AG20443 (cell line): ENCODE results near the gene WNT3.
"Not testable (repeated sequence)": the region's sequence is repeated elsewhere in the genome, so short reads cannot be mapped to it uniquely, and the experiment has no call there.

Experiments used
- DNase-seq: peaks from one replicate; pipeline ENCODE4 v3.0.0; 2012; ENCODE audit warnings: low spot score, mixed read lengths

The WNT3 gene, protein sequence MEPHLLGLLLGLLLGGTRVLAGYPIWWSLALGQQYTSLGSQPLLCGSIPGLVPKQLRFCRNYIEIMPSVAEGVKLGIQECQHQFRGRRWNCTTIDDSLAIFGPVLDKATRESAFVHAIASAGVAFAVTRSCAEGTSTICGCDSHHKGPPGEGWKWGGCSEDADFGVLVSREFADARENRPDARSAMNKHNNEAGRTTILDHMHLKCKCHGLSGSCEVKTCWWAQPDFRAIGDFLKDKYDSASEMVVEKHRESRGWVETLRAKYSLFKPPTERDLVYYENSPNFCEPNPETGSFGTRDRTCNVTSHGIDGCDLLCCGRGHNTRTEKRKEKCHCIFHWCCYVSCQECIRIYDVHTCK

DNA sequence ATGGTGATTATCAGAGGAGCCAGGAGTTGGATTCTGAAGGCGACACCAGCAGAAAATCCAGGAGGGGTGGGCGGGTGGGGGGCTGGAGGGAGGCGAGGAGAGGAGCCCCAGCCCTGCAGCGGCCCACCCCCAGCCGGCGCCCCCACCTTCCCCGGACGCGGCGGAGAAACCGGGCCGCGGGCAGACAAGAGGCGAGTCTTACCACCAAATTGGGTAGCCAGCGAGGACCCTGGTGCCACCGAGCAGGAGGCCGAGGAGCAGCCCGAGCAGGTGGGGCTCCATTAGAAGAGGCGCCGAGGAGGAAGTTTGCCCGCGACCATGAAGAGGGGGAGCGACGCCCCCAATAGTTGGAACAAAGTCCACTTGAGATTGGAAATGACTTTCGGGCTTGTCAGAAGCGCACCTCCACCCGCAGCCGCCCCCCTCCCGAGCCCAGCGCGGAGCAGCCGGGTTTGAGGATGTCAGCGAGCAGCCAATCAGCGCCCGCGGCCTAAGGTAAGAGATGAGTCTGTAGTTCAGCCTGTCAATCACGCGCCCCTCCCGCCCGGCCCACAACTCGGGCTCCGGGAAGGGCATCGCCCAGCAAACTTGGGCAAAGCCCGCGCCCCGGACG is at the start of gene WNT3:
WNT3 (minus strand) TSS at position 377 of the 613 bp plus-strand sequence; CDS start at position 282, 95 bp downstream.
- no peak for DNase-seq

DNA sequence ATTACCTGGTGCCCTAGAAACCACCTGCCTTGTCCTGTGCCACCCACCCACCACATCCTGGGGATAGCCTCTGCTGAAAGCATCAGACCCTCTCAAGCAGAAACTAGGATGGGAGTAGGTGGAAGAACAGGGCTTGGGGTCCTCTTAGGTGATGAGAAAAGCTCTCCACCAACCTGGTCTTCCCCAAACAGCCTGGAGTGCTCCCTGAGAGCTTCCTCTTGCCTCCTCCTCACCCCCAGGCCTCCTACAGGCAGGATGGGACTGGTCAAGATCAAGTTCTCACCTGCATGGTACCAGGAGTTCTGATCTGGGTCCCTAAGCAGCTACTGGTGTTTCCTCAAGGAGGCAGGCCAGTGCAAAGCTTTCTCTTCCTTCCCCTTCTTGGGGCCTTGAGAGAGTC is 48.3 kb upstream of the WNT3 start:
- DNase-seq = no peak

DNA sequence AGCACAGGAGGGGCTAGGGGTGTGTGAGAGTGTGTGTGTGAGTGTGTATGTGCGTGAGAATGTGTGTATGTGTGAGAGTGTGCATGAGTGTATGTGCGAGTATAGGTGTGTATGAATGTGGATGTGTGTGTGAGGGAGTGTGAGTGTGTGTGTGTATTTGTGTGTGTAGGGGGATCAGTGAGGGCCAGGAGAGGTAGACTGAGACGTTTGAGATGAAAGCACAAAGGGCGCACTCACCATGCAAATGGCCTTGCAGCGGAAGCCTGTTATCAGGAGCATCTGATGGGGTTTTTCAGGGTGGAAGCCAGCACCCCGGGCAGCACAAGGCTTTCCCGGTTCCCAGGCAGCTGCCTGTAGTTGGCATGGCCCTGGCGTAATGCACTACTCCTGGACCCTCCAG is 47.8 kb upstream of the WNT3 start:
- DNase-seq = no peak

- peak; percentile 59 for DNase-seq
Observed at GRCh38 chr17:46865100-46865499, 46.6 kb upstream of the WNT3 start.

GRCh38 chr17:46863383-46864121 is 45.1 kb upstream of the WNT3 start:
- DNase-seq = no peak

- DNase-seq = no peak
Observed at GRCh38 chr17:46862949-46863348, 44.5 kb upstream of the WNT3 start.

DNA sequence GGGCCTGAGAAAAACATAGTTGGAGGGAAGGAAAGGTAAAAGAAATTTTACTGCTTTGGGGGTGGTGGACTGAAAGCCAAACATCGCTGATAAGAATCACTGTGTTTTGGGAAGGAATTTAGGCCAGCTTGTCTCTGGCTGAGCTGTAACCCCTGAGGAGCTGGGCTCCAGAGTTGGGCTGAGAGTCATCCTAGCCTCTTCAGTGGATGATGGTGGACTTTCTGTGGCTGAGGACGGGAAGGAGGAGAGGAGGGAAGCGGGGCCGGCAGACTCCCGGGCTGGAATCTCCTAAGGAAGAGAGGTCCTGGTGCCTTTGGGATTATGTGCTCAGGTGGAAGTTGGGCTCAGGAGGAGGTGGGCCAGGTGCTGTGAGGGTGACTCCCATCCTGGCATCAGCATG is 41.5 kb upstream of the WNT3 start:
- no peak for DNase-seq

DNA sequence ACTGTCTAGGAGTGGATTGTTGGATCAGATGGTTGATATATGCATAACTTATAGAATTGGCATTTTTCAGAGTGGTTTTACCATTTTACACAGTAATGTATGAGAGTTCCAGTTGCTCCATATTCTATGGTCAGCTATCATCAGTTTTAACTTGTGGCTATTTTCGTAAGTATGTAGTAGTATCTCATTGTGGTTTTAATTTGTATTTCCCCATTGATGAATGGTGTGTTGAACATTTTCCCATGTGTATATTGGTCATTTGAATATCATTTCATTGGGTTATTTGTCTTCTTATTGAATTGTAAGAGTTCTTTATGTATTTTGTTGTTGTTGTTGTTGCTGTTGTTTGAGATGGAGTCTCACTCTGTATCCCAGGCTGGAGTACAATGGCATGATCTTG is 39.1 kb upstream of the WNT3 start:
- DNase-seq = no peak

- DNase-seq = no peak
Observed at GRCh38 chr17:46854948-46855347, 36.5 kb upstream of the WNT3 start.

GRCh38 chr17:46854515-46854914 is 36.0 kb upstream of the WNT3 start:
- no peak for DNase-seq

DNA sequence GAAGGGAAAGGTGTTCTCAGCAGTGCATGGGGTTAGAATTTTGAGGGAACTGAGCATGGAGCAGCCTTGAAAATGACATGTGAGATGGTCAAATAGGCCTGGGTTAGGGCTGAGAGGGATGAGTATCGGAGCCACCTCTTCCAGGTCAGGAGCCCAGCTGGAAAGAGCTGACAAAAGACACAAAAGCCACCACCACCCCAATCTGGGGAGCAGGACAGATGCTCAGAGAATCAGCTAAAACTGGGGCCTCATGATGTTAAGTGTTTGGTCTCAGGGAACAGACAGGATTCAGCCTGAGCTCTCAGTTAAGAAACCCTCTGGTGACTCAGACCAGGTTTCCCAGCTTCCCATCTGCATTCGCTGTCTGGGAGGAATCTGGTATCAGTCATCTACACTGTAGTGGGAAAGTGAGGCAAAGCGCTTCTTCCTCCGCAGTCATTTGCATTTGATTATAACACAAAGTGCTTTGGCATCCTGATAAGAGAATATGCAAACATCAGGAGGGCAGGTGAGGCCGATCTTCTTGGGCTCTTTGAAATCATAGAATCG is 35.5 kb upstream of the WNT3 start:
- DNase-seq = peak; percentile 79

- peak; percentile 57 for DNase-seq
Observed at GRCh38 chr17:46851029-46851741, 32.7 kb upstream of the WNT3 start, which contains the start of gene WNT9B. Gene WNT9B, plus strand, starts transcription at chr17:46851583. Its CDS starts 56 bp downstream, at chr17:46851639.

GRCh38 chr17:46850688-46851028 is 32.2 kb upstream of the WNT3 start:
- no peak for DNase-seq

- DNase-seq = no peak
Observed at GRCh38 chr17:46848534-46848933, 30.0 kb upstream of the WNT3 start.

- no peak for DNase-seq
Observed at GRCh38 chr17:46847204-46848191, 29.0 kb upstream of the WNT3 start.

DNA sequence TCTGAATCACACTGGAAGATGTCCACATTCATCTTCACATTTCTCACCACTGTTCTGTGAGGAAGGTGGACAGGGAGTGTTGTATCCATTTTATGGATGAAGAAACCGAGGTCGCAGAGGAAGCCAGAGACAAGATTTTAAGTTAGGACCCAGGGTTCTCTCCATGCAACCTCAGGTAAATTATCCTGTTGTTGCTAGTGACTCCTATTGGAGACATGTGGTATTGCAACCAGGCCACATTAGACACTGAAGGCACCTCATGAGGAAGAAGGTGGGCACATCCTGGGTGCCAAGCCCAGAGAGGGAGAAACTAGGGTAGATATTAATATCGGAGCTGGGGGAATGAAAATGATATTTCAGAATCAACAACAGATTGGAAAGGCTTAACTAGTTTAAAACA is 24.3 kb upstream of the WNT3 start:
- DNase-seq = no peak

- peak; percentile 87 for DNase-seq
Observed at GRCh38 chr17:46841561-46842379, 23.3 kb upstream of the WNT3 start.

- not testable (repeated sequence) for DNase-seq
Observed at GRCh38 chr17:46840596-46840995, 22.1 kb upstream of the WNT3 start.

GRCh38 chr17:46839211-46839610 is 20.7 kb upstream of the WNT3 start:
- no peak for DNase-seq

DNA sequence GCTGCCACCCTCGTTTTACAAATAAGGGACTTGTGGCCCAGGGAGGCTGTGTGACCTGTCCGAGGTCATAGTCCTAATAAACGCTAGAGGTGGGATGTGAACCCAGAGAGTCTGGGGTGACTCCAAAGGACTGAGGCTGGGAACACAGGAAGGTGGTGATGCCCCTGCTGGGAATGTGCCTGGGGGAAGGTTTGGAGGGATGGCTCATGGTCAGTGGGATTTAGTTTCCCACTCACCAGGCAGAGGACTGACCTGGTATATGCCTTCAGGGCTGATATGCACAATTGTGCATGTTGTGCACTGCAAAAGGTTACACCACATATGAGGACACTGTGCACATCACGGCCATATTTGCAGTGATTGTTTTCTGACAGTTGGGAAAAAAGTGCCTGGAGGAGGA is 19.0 kb upstream of the WNT3 start:
- DNase-seq = no peak
